HG03039 (cell line): ENCODE measurements around the gene MGRN1.

ENCODE experiments used
- ATAC-seq: cut with Tn5 transposase; IDR thresholded peaks from one replicate; pipeline ENCODE4 v1.9.1; 2021; ENCODE audit warnings: mild to moderate bottlenecking, moderate library complexity; ENCODE audit not compliant: unreplicated experiment

The MGRN1 gene

DNA sequence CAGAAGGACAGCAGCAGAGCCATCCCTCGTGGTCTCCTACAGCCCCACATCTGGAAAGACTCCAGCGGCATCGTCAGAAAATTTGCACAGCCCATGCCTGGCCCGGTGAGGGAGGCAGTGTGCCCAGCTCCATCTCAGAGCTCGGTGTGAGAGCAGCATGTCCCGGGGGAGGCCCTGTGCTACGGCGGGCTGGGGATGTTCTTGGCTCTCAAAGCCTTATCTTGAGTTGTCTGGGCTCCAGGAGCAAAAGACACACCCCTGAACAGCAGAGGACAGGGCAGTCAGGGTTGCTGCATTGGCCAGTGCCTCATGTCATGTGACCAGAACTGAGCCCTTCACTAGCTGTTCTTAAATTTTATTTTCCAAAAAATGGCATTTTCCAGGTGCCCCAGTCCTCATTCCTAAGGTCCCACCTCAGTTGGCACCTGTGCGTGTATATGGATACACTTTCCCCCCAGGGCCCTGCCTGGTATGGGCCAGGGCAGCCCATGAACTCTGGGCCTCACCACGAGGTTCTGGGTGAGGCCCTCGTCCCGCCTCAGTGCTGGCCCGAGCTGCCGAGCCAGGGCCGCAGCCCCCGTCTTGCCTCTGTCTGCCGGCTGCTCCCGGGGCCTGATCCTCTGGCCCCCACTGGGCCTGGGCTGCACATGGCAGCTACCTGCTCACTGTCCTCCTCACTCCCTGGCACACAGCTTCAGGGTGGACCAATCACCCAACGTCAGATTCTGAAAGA, 71.7 kb downstream of the MGRN1 start:
- no peak for ATAC-seq

- ATAC-seq: no peak
These were observed 72.5 kb downstream of the MGRN1 start for GRCh38 chr16:4696905-4697847.

DNA sequence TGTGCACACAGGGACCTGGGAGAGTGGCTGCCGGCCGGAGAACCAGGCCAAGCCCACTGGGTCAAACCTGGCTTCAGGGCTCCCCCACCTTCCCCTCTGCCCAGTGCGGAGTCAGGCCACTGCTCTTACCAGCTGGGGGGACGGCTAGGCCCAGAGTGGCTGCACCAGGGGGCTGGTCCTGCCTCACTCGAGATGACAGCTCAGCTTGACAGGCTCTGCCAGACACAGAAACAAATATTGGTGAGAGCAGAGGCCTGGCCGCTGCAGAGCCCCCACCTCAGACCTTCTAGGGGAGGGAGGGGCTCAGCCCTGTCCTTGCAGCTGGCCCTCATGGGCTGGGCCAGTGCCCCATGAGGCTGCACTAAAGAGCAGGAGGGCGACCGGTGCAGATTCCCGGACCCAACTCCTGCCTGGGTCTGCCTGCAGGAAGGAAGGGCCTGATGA, 73.2 kb downstream of the MGRN1 start:
- no peak for ATAC-seq

- ATAC-seq: no peak
These were observed 73.9 kb downstream of the MGRN1 start for GRCh38 chr16:4698321-4699045.

GRCh38 chr16:4699046-4699556, 74.5 kb downstream of the MGRN1 start:
- no peak for ATAC-seq

DNA sequence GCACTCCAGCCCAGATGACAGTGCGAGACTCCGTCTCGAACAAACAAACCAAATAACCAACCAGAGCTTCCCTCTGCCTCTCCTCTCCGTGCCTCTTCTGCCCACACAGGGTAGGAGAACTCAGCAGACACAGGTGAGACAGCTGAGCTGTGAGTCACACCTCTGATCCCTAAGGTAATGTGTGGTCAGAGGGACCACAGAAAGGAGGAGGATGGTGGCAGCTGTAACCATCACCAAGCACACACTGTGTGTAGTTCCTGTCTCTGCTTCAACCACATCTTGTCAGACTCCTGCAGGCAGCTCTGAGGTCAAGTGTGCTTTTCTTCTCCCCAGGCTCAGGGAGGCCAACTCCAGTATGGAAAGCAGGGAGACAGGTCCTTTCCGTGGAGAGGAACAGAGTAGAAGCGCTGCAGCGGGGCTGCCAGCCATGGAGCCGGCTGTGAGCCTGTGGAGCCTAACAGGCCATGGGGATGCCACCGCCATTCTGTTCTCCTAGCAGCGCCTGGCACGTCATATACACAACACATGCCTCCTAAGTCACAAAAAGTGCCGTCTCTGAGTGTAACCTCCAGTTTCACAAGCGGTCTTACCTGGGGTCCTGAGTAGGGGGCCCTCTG, 75.9 kb downstream of the MGRN1 start:
- ATAC-seq: no peak

GRCh38 chr16:4700997-4701743, 76.5 kb downstream of the MGRN1 start:
- ATAC-seq: no peak

- ATAC-seq: no peak
These were observed 77.3 kb downstream of the MGRN1 start for GRCh38 chr16:4701791-4702465.

- ATAC-seq: no peak
These were observed 77.8 kb downstream of the MGRN1 start for GRCh38 chr16:4702466-4702808.

DNA sequence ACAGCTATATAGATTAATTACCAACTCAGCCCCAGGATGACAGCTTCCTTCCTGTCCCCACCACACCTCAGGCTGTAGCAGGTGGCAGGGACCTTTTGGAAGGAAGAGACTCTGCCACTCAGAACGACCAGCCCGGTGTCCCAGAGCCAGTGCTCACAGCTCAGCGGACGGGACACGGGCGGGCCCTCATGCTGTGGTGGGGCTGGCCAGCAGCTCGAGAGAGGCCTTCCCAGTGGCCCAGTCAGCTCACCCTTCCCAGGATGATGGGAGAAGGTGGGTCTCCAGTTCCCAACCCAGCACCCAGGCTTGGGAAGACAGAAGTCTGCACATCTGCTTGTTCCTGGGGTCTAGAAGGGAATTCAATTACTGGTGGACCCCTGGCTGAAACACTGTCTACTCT, 79.3 kb downstream of the MGRN1 start:
- no peak for ATAC-seq

- no peak for ATAC-seq
These were observed 79.9 kb downstream of the MGRN1 start for GRCh38 chr16:4704491-4704890.

- no peak for ATAC-seq
These were observed 80.3 kb downstream of the MGRN1 start for GRCh38 chr16:4704913-4705312.

GRCh38 chr16:4706871-4707270, 82.2 kb downstream of the MGRN1 start:
- no peak for ATAC-seq

DNA sequence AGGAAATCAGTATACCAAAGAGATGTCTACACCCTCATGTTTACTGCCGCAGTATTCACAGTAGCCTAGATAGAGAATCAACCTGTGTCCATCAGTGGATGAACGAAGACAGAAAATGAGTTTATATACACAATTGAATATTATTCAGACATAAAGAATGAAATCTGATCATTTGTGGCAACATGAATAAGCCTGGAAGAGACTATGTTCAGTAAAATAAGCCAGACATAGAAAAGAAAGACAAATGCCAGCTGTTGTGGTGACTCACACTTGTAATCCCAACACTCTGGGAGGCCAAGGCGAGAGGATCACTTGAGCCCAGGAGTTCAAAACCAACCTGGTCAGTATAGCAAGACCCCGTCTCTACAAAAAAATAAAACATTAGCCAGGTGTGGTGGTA, 84.9 kb downstream of the MGRN1 start:
- ATAC-seq: no peak

DNA sequence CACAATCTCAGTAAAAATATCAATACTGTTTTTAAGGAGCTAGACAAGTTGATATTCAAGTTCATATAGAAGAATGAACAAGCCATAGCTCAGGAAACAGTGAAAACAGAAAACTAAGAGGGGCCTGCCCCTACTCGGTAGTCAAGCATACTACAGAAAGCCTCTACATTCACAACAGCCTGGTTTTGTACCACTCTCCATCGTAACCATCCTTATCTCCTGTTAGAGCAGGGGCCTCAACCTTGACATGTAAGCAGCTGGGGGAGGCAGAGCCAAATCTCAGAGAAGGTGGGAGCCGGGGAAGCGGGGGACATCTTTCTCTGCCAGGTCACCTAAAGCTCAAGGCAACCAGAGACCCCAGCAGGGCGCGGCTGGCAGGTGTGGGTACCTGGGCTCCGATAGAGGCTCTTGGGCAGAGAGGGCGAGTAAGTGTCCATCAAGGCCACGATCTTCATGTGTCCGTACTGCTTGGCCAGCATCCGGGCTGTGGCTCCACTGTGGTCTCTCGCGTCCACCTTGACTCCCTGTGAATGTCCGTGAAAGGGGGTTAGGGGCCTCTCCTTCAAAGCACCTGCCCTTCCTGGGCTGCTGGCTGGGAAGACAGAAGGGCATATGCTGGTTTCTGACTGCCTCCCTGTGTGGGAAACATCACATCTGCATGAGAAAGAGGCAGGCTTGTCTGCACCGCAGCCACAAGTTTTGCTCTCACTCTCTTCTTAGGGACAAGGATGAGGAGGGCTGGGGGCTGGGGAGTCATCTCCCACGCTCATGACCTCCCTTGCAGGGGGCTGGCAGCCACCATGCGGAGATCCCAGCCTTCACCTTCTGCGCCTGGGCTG, 89.3 kb downstream of the MGRN1 start:
- ATAC-seq: no peak

DNA sequence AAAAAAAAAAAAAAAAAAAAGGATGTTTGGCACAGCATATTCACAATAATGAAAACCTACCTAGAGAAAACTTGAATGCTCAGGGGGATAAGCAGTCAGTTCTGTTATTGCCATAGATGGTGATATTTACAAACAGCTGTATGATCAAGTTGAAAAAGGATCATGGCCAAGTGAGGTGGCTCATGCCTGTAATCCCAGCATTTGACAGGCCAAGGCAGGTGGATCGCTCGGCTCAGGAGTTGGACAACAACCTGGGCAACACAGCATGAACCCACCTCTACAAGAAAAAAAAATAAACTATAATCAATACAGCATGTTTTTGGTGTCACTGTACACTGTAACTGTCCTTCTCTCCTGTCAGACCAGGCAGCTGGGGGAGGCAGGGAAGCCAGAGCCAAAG, 90.4 kb downstream of the MGRN1 start:
- no peak for ATAC-seq

- ATAC-seq: no peak
These were observed 93.8 kb downstream of the MGRN1 start for GRCh38 chr16:4718466-4718865.

GRCh38 chr16:4723071-4723767, 98.6 kb downstream of the MGRN1 start:
- no peak for ATAC-seq
